ENCODE data around the gene PLEKHG4B.
"Not testable (repeated sequence)": the region's sequence is repeated elsewhere in the genome, so short reads cannot be mapped to it uniquely, and the experiment has no call there.

Gene PLEKHG4B

GRCh38 chr5:90590-91547, 1.1 kb upstream of the PLEKHG4B start:
- intact Hi-C loops (cut with DNase I): no loop called here
- peak in 2 of 42 donors; percentile 6 to 38 for DNase-seq

- peak in 1 of 42 donors; percentile 9 for DNase-seq
- intact Hi-C loops (cut with DNase I): no loop called here
Observed at GRCh38 chr5:92401-93220, 643 bp downstream of the PLEKHG4B start.

- intact Hi-C loops (cut with DNase I): no loop called here
- DNase-seq: peak in 2 of 42 donors; percentile 2 to 22
Observed at GRCh38 chr5:93221-93980, 1.4 kb downstream of the PLEKHG4B start.

GRCh38 chr5:94113-94892, 2.3 kb downstream of the PLEKHG4B start:
- intact Hi-C loops (cut with DNase I): no loop called here
- DNase-seq: peak in 2 of 42 donors; percentile 2 to 24

GRCh38 chr5:95241-95980, 3.4 kb downstream of the PLEKHG4B start:
- intact Hi-C loops (cut with DNase I): no loop called here
- DNase-seq: peak in 3 of 42 donors; percentile 0 to 28 (median 18)

- intact Hi-C loops (cut with DNase I): no loop called here
- peak in 1 of 42 donors; percentile 17 for DNase-seq
Observed at GRCh38 chr5:96976-97660, 5.2 kb downstream of the PLEKHG4B start.

- no peak for DNase-seq
- intact Hi-C loops (cut with DNase I): no loop called here
Observed at GRCh38 chr5:99815-100214, 7.8 kb downstream of the PLEKHG4B start.

GRCh38 chr5:102411-103043, 10.6 kb downstream of the PLEKHG4B start:
- peak in 1 of 42 donors; percentile 29 for DNase-seq
- intact Hi-C loops (cut with DNase I): no loop called here

GRCh38 chr5:104106-104505, 12.1 kb downstream of the PLEKHG4B start:
- intact Hi-C loops (cut with DNase I): not testable (repeated sequence)
- peak in 1 of 42 donors; percentile 31 for DNase-seq

- DNase-seq: no peak
- intact Hi-C loops (cut with DNase I): no loop called here
Observed at GRCh38 chr5:104778-105296, 12.9 kb downstream of the PLEKHG4B start.

- intact Hi-C loops (cut with DNase I): no loop called here
- no peak for DNase-seq
Observed at GRCh38 chr5:105504-106070, 13.6 kb downstream of the PLEKHG4B start.

- DNase-seq: no peak
- intact Hi-C loops (cut with DNase I): no loop called here
Observed at GRCh38 chr5:106587-106986, 14.6 kb downstream of the PLEKHG4B start.

GRCh38 chr5:107526-107925, 15.6 kb downstream of the PLEKHG4B start:
- no peak for DNase-seq
- intact Hi-C loops (cut with DNase I): no loop called here

- intact Hi-C loops (cut with DNase I): no loop called here
Observed at GRCh38 chr5:109826-110225, 17.9 kb downstream of the PLEKHG4B start.

GRCh38 chr5:110270-110888, 18.4 kb downstream of the PLEKHG4B start:
- intact Hi-C loops (cut with DNase I): no loop called here
- DNase-seq: no peak

More at GRCh38 chr5:109826-110225, 17.9 kb downstream of the PLEKHG4B start:
- DNase-seq: no peak

- intact Hi-C loops (cut with DNase I): no loop called here
- DNase-seq: no peak
Observed at GRCh38 chr5:111171-111570, 19.2 kb downstream of the PLEKHG4B start.

Data from head of caudate nucleus (tissue), 42 donors.